Vagina (tissue), 2 donors: ENCODE measurements around the gene LRRIQ4. TPM values are rescaled to one million over a fixed set of nuclear protein-coding genes. Genes with fewer than 3 reads are reported as not detected.

ENCODE experiments used
- DNase-seq, 2 donors: peaks; one replicate each; pipeline ENCODE4 v3.0.0-alpha.2; 2017; ENCODE audit errors: extremely low spot score in 2 of 2
- H3K27ac ChIP-seq: fragments of 200-600 bp; sonication (generic); one replicate; pipeline ENCODE4 v1.5.1; 2019
- H3K27me3 ChIP-seq: fragments of 200-600 bp; sonication (generic); one replicate; pipeline ENCODE4 v1.5.1; 2019
- H3K36me3 ChIP-seq, 2 donors: fragments of 200-600 bp; sonication (generic); one replicate each; pipeline ENCODE4 v1.5.1; 2017 to 2019
- H3K4me1 ChIP-seq: fragments of 200-600 bp; sonication (generic); one replicate; pipeline ENCODE4 v1.5.1; 2019
- H3K4me3 ChIP-seq, 2 donors: fragments of 200-600 bp; sonication (generic); 1 replicate in 1 of 2; 2 replicates in 1 of 2; pipeline ENCODE4 v1.5.1; 2016 to 2019
- H3K9me3 ChIP-seq: fragments of 200-600 bp; sonication (generic); one replicate; pipeline ENCODE4 v1.5.1; 2019
- CTCF ChIP-seq, 3 experiments: fragments of 450-650 bp in 2 of 3; fragments of 200-600 bp in 1 of 3; sonication (generic) in 1 of 3; IDR thresholded peaks; one replicate each; pipeline ENCODE4 v1.5.1; 2017 to 2019; ENCODE audit warnings: antibody characterized with exemption in 3 of 3, mild to moderate bottlenecking in 2 of 3, moderate library complexity in 2 of 3
- POLR2A ChIP-seq, 2 donors: fragments of 450-650 bp; IDR thresholded peaks; one replicate each; pipeline ENCODE4 v1.6.1; 2017; ENCODE audit warnings: antibody characterized with exemption in 2 of 2, mild to moderate bottlenecking in 2 of 2, moderate library complexity in 2 of 2
- POLR2AphosphoS5 ChIP-seq, 2 donors: sonication (generic); formaldehyde crosslinking; IDR thresholded peaks; one replicate each; pipeline ENCODE4 v1.9.0; 2017; ENCODE audit warnings: antibody characterized with exemption in 2 of 2, mild to moderate bottlenecking in 2 of 2, low read depth in 1 of 2; ENCODE audit not compliant: insufficient read depth in 1 of 2
- intact Hi-C: fragments of 100-400 bp; cut with DNase I; formaldehyde crosslinking; loops from one replicate; pipeline ENCODE4 v1.15.1; 2023
- total RNA-seq: library from RNA; depleted of rRNA; stranded (reverse); fragments of >200 nt; gene quantifications from one replicate; pipeline ENCODE4 v1.2.3, GENCODE V29; 2016

Gene LRRIQ4
- total RNA-seq, 1 donor from 2014 or later = not detected

- no peak for TF ChIP-seq POLR2A (IDR thresholded peaks at IDR 0.05)
- no peak for DNase-seq
- H3K4me1 ChIP-seq = no peaks in the 10 kb centered on the region
- H3K36me3 ChIP-seq = no peaks in the 10 kb centered on the region
- no peak overlapping the region for H3K4me3 ChIP-seq
- no peaks in the 10 kb centered on the region for H3K27me3 ChIP-seq
- H3K9me3 ChIP-seq = no peaks in the 10 kb centered on the region
- H3K27ac ChIP-seq = no peak overlapping the region
- intact Hi-C loops = no loop called here
Observed at GRCh38 chr3:169841171-169841570, 28.5 kb downstream of the LRRIQ4 start.

GRCh38 chr3:169842960-169843359, 30.3 kb downstream of the LRRIQ4 start:
- no peaks in the 10 kb centered on the region for H3K27me3 ChIP-seq
- intact Hi-C loops = no loop called here
- no peak overlapping the region for H3K4me3 ChIP-seq
- H3K27ac ChIP-seq = no peak overlapping the region
- TF ChIP-seq POLR2AphosphoS5 (IDR thresholded peaks at IDR 0.05; ENCODE audit: insufficient read depth in 1 of 2, low read depth in 1 of 2) = no peak
- no peak for TF ChIP-seq POLR2A (IDR thresholded peaks at IDR 0.05)
- no peak for TF ChIP-seq CTCF (IDR thresholded peaks at IDR 0.05)
- H3K36me3 ChIP-seq = no peaks in the 10 kb centered on the region
- no peaks in the 10 kb centered on the region for H3K4me1 ChIP-seq
- peak in 1 of 2 donors; percentile 22 for DNase-seq
- H3K9me3 ChIP-seq = no peaks in the 10 kb centered on the region

- Histone ChIP-seq H3K27ac (no peak overlapping the region), H3K4me1 (no peaks in the 10 kb centered on the region), H3K9me3 (no peaks in the 10 kb centered on the region), H3K36me3 (no peaks in the 10 kb centered on the region), H3K4me3 (no peak overlapping the region), H3K27me3 (no peaks in the 10 kb centered on the region)
- intact Hi-C loops = no loop called here
- no peak for DNase-seq
- TF ChIP-seq POLR2AphosphoS5 (IDR thresholded peaks at IDR 0.05; ENCODE audit: insufficient read depth in 1 of 2, low read depth in 1 of 2) (no peak), POLR2A (IDR thresholded peaks at IDR 0.05) (no peak), CTCF (IDR thresholded peaks at IDR 0.05) (no peak)
Observed at GRCh38 chr3:169846458-169847193, 34.0 kb downstream of the LRRIQ4 start.

GRCh38 chr3:169847896-169848295, 35.2 kb downstream of the LRRIQ4 start:
- no peak overlapping the region for H3K27ac ChIP-seq
- TF ChIP-seq CTCF (IDR thresholded peaks at IDR 0.05) = no peak
- no peak for TF ChIP-seq POLR2A (IDR thresholded peaks at IDR 0.05)
- TF ChIP-seq POLR2AphosphoS5 (IDR thresholded peaks at IDR 0.05; ENCODE audit: insufficient read depth in 1 of 2, low read depth in 1 of 2) = no peak
- DNase-seq = no peak
- no peaks in the 10 kb centered on the region for H3K36me3 ChIP-seq
- no peaks in the 10 kb centered on the region for H3K4me1 ChIP-seq
- intact Hi-C loops = no loop called here
- H3K27me3 ChIP-seq = no peaks in the 10 kb centered on the region
- H3K9me3 ChIP-seq = no peaks in the 10 kb centered on the region
- no peak overlapping the region for H3K4me3 ChIP-seq

- intact Hi-C loops = no loop called here
- no peak overlapping the region for H3K27ac ChIP-seq
- no peaks in the 10 kb centered on the region for H3K36me3 ChIP-seq
- DNase-seq = no peak
- H3K4me1 ChIP-seq = no peaks in the 10 kb centered on the region
- TF ChIP-seq CTCF (IDR thresholded peaks at IDR 0.05) (no peak), POLR2A (IDR thresholded peaks at IDR 0.05) (no peak), POLR2AphosphoS5 (IDR thresholded peaks at IDR 0.05; ENCODE audit: insufficient read depth in 1 of 2, low read depth in 1 of 2) (no peak)
- H3K27me3 ChIP-seq = no peaks in the 10 kb centered on the region
- H3K4me3 ChIP-seq = no peak overlapping the region
- no peaks in the 10 kb centered on the region for H3K9me3 ChIP-seq
Observed at GRCh38 chr3:169848741-169849140, 36.1 kb downstream of the LRRIQ4 start.
